ENCODE results near the gene ABR. TPM values are rescaled to one million over a fixed set of nuclear protein-coding genes. Genes with fewer than 3 reads are reported as not detected.

The ABR gene
- total and polyA plus RNA-seq, 10 donors, result 18.5 to 183 (median 121) TPM

DNA sequence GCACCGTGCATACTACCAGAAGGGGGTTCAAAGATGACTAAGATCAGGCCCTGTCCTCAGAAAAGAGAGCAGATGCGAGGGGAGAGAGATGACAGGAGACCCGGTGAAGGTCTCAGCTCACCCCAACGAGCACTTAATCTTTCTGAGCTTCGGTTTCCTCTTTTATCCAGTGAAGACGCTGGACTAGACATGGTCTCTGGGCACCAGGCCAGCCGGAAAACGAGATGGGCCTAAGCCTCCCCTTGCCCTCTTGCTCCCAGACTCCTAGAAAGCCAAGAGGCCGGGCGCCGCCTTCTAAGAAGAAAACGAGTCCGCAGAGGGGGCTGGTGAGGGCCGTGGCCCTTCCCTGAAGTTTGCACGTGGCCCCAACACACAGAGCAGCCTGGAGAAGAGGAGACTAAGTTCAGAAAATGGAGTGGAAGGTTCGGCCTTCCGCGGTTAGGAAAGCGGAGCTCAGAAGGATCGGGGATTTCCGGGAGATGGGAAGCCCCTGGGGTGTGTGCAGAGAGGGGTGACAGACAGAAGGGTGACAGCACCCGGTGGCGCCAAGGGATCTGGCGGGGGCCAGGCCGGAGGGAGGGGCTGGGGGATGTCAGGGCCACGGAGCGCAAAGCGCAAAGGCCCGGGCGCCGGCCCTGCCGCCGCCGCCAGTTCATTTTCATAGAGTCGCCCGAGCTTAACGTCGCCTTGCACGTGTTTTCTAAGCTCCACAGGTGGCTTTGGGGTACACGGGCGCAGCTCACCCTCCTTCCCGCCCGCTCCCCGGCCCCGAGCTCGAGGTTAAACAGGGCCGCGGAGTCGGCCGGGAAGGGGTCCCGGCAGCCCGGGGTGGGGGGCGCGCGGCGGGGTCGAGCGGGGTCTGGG lies 48.4 kb upstream of the ABR start:
- Histone ChIP-seq H3K27me3 (replicated peaks in 1 of 7) (peaks cover 0 to 52% (median 25%) of the 10 kb centered on the region in 7 donors), H3K4me3 (peak overlapping the region; percentile 40 to 90 (median 66)), H3K27ac (peak overlapping the region in 6 of 8 donors; percentile 8 to 89 (median 80)), H3K36me3 (peaks cover 0 to 10% (median 0%) of the 10 kb centered on the region in 6 donors), H3K9me3 (no peaks in the 10 kb centered on the region), H3K4me1 (peaks cover 10 to 64% (median 43%) of the 10 kb centered on the region in 6 donors)
- intact Hi-C loops (cut with DNase I; ENCODE audit: low total_unique reads), result no loop called here
- DNase-seq, result peak; percentile 84
- 8 to 16% (median 9%) methylated on average over 30 to 58 of the region's 58 CpGs for WGBS, 5 donors
- TF ChIP-seq, protein P1, sequence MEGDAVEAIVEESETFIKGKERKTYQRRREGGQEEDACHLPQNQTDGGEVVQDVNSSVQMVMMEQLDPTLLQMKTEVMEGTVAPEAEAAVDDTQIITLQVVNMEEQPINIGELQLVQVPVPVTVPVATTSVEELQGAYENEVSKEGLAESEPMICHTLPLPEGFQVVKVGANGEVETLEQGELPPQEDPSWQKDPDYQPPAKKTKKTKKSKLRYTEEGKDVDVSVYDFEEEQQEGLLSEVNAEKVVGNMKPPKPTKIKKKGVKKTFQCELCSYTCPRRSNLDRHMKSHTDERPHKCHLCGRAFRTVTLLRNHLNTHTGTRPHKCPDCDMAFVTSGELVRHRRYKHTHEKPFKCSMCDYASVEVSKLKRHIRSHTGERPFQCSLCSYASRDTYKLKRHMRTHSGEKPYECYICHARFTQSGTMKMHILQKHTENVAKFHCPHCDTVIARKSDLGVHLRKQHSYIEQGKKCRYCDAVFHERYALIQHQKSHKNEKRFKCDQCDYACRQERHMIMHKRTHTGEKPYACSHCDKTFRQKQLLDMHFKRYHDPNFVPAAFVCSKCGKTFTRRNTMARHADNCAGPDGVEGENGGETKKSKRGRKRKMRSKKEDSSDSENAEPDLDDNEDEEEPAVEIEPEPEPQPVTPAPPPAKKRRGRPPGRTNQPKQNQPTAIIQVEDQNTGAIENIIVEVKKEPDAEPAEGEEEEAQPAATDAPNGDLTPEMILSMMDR (IDR thresholded peaks at IDR 0.05 in 8 of 11, conservative IDR thresholded peaks at IDR 0.05 in 3 of 11), result peak in 1 of 11 experiments; percentile 11
- TF ChIP-seq POLR2AphosphoS5 (IDR thresholded peaks at IDR 0.05) (peak in 2 of 3 donors; percentile 30 to 50), POLR2A (IDR thresholded peaks at IDR 0.05) (no peak)

DNA sequence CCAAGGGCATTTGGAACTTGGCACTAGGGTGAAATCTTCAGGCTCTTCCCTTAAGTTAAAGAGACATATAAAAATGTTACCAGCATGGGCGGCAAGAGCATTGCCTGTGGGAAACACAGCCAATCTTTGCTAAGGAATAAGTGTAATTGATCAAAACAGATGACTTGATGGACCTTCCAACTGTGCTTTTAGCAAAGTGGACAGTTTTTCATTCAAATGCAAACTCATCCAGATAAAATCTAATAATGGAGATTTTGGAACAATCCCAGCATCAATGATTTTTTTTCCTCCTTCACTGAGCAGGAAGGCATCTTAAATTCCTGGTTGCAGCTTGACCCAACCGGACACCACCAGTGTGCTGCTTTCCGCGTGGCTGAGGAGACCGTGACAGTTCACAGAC lies 47.6 kb upstream of the ABR start:
- no peak for DNase-seq
- H3K4me3 ChIP-seq, result peak overlapping the region in 4 of 8 donors; percentile 66 to 90 (median 72)
- H3K27ac ChIP-seq, result no peak overlapping the region
- peaks cover 0 to 49% (median 25%) of the 10 kb centered on the region in 7 donors for H3K27me3 ChIP-seq (replicated peaks in 1 of 7)
- peaks cover 10 to 64% (median 43%) of the 10 kb centered on the region in 6 donors for H3K4me1 ChIP-seq
- 74 to 83% (median 83%) methylated on average over 5 of the region's 5 CpGs for WGBS, 5 donors
- intact Hi-C loops (cut with DNase I; ENCODE audit: low total_unique reads), result no loop called here
- H3K9me3 ChIP-seq, result no peaks in the 10 kb centered on the region
- H3K36me3 ChIP-seq, result peaks cover 0 to 10% (median 0%) of the 10 kb centered on the region in 6 donors
- TF ChIP-seq POLR2AphosphoS5 (IDR thresholded peaks at IDR 0.05), result no peak
- TF ChIP-seq, protein P1 (IDR thresholded peaks at IDR 0.05 in 8 of 11, conservative IDR thresholded peaks at IDR 0.05 in 3 of 11), result no peak
- no peak for TF ChIP-seq POLR2A (IDR thresholded peaks at IDR 0.05)

DNA sequence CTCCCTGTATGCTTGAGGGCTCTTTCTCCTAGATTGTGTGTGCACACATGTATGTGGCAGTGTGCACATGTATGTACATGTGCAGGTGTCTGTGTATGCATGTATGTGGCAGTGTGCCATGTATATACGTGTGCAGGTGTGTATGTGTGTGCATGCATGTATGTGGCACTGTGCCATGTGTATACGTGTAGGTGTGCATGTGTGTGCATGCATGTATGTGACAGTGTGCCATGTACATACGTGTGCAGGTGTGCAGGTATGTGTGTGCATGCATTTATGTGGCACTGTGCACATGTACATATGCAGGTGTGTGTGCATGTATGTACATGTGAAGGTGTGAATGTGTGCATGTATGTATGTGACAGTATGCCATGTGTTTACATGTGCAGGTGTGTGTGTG lies 46.5 kb upstream of the ABR start:
- DNase-seq, result no peak
- Histone ChIP-seq H3K27me3 (replicated peaks in 1 of 7) (peaks cover 0 to 39% (median 25%) of the 10 kb centered on the region in 7 donors), H3K4me3 (no peak overlapping the region), H3K9me3 (peaks cover 0 to 2% (median 0%) of the 10 kb centered on the region in 8 donors), H3K27ac (no peak overlapping the region), H3K36me3 (peaks cover 0 to 10% (median 0%) of the 10 kb centered on the region in 6 donors), H3K4me1 (peaks cover 10 to 54% (median 37%) of the 10 kb centered on the region in 6 donors)
- TF ChIP-seq, protein P1 (IDR thresholded peaks at IDR 0.05 in 8 of 11, conservative IDR thresholded peaks at IDR 0.05 in 3 of 11), result no peak
- no peak for TF ChIP-seq POLR2A (IDR thresholded peaks at IDR 0.05)
- no peak for TF ChIP-seq POLR2AphosphoS5 (IDR thresholded peaks at IDR 0.05)
- 67 to 88% (median 88%) methylated on average over 3 of the region's 3 CpGs for WGBS, 5 donors
- intact Hi-C loops (cut with DNase I; ENCODE audit: low total_unique reads), result no loop called here

DNA sequence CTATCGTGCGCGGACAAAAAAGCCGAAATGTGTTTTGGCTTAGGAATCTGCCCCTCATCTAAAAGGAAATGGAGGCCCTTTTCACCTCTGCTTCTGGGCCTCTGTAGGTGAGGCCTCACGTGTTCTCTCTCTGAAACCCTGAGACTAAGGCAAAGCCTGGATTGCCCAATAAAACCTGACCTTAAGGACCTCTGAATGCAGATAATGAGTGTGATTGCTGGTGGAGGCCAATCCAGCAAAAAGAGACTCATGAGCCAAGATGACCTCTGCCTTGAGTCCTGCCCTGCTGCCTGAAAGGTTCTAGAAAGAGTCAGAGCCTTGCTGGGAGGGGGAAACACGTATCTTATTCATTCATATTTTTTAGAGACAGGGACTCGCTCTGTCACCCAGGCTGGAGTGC lies 44.5 kb upstream of the ABR start:
- Histone ChIP-seq H3K36me3 (peaks cover 0 to 10% (median 0%) of the 10 kb centered on the region in 6 donors), H3K4me1 (peaks cover 6 to 42% (median 26%) of the 10 kb centered on the region in 6 donors), H3K9me3 (peaks cover 0 to 3% (median 0%) of the 10 kb centered on the region in 8 donors), H3K4me3 (no peak overlapping the region), H3K27ac (no peak overlapping the region), H3K27me3 (replicated peaks in 1 of 7) (peaks cover 0 to 19% (median 14%) of the 10 kb centered on the region in 7 donors)
- no peak for TF ChIP-seq POLR2A (IDR thresholded peaks at IDR 0.05)
- TF ChIP-seq, protein P1 (IDR thresholded peaks at IDR 0.05 in 8 of 11, conservative IDR thresholded peaks at IDR 0.05 in 3 of 11), result no peak
- no peak for TF ChIP-seq POLR2AphosphoS5 (IDR thresholded peaks at IDR 0.05)
- no peak for DNase-seq
- intact Hi-C loops (cut with DNase I; ENCODE audit: low total_unique reads), result no loop called here
- 81 to 94% (median 93%) methylated on average over 7 of the region's 7 CpGs for WGBS, 5 donors

All from spleen (tissue), 11 donors.